GM12891 (cell line): ENCODE results near the gene NRXN3.

Experiments
- DNase-seq: peaks from one replicate; pipeline ENCODE4 v3.0.0; 2011; ENCODE audit warnings: low spot score; ENCODE audit not compliant: insufficient read length
- FAIRE-seq: peaks from 2 replicates; lab custom pipeline; 2011; peaks lifted over from hg19 to GRCh38; lab: Jason Lieb, UNC
- PAX5 ChIP-seq: IDR thresholded peaks from 2 replicates; pipeline ENCODE4 v1.6.1; 2011; ENCODE audit warnings: low read length, moderate library complexity, mild to moderate bottlenecking; ENCODE audit not compliant: insufficient read depth, severe bottlenecking
- POLR2A ChIP-seq: IDR thresholded peaks from 2 replicates; pipeline ENCODE4 v1.6.1; 2011; ENCODE audit warnings: low read depth, low read length, control low read depth
- POLR2AphosphoS5 ChIP-seq: IDR thresholded peaks from 2 replicates; pipeline ENCODE4 v1.6.1; 2011; ENCODE audit warnings: low read depth, low read length, control low read depth
- POU2F2 ChIP-seq: IDR thresholded peaks from 2 replicates; pipeline ENCODE4 v1.6.1; 2011; ENCODE audit warnings: low read depth, mild to moderate bottlenecking, control low read depth, low read length, moderate library complexity
- SPI1 ChIP-seq: IDR thresholded peaks from 2 replicates; pipeline ENCODE4 v1.6.1; 2011; ENCODE audit warnings: low read depth, low read length, control low read depth
- TAF1 ChIP-seq: IDR thresholded peaks from 2 replicates; pipeline ENCODE4 v1.6.1; 2011; ENCODE audit warnings: low read depth, low read length, control low read depth

NRXN3 gene

GRCh38 chr14:78327426-78328221 is 157.5 kb downstream of the NRXN3 start:
- DNase-seq: no peak
- no peak for TF ChIP-seq SPI1
- TF ChIP-seq POLR2AphosphoS5: no peak
- TF ChIP-seq POLR2A: no peak
- no peak for TF ChIP-seq TAF1
- no peak for TF ChIP-seq PAX5
- no peak for TF ChIP-seq POU2F2
- no peak for FAIRE-seq

- no peak for FAIRE-seq
- TF ChIP-seq POU2F2: no peak
- no peak for TF ChIP-seq POLR2A
- TF ChIP-seq PAX5: no peak
- DNase-seq: no peak
Observed at GRCh38 chr14:78329371-78329770, 159.2 kb downstream of the NRXN3 start.

- TF ChIP-seq POLR2A: no peak
- no peak for TF ChIP-seq POU2F2
- TF ChIP-seq SPI1: peak; percentile 47
- FAIRE-seq: no peak
- DNase-seq: no peak
Observed at GRCh38 chr14:78335531-78335930, 165.4 kb downstream of the NRXN3 start.

GRCh38 chr14:78340250-78340649 is 170.1 kb downstream of the NRXN3 start:
- no peak for DNase-seq
- TF ChIP-seq POLR2A (no peak), SPI1 (no peak), POU2F2 (no peak), POLR2AphosphoS5 (no peak), PAX5 (no peak), TAF1 (no peak)
- no peak for FAIRE-seq

- DNase-seq (no peak), FAIRE-seq (no peak)
- TF ChIP-seq POLR2A (no peak), SPI1 (no peak), POLR2AphosphoS5 (no peak), PAX5 (no peak), POU2F2 (no peak)
Observed at GRCh38 chr14:78341827-78342389, 171.7 kb downstream of the NRXN3 start.

- DNase-seq: no peak
- no peak for TF ChIP-seq POLR2AphosphoS5
- TF ChIP-seq POLR2A: no peak
- TF ChIP-seq POU2F2: no peak
- no peak for TF ChIP-seq TAF1
- no peak for TF ChIP-seq PAX5
- TF ChIP-seq SPI1: no peak
- no peak for FAIRE-seq
Observed at GRCh38 chr14:78342879-78343278, 172.7 kb downstream of the NRXN3 start.

GRCh38 chr14:78344290-78344689 is 174.1 kb downstream of the NRXN3 start:
- no peak for TF ChIP-seq POLR2AphosphoS5
- TF ChIP-seq SPI1: no peak
- TF ChIP-seq PAX5: no peak
- TF ChIP-seq POLR2A: no peak
- no peak for TF ChIP-seq POU2F2
- no peak for TF ChIP-seq TAF1
- FAIRE-seq (no peak), DNase-seq (no peak)

- FAIRE-seq (no peak), DNase-seq (no peak)
Observed at GRCh38 chr14:78345131-78345744, 175.1 kb downstream of the NRXN3 start.

GRCh38 chr14:78346747-78347146 is 176.6 kb downstream of the NRXN3 start:
- FAIRE-seq: no peak
- no peak for DNase-seq
- TF ChIP-seq POU2F2: no peak
- no peak for TF ChIP-seq TAF1
- TF ChIP-seq POLR2A: no peak
- no peak for TF ChIP-seq PAX5
- TF ChIP-seq SPI1: no peak
- no peak for TF ChIP-seq POLR2AphosphoS5

More at GRCh38 chr14:78345131-78345744, 175.1 kb downstream of the NRXN3 start:
- TF ChIP-seq TAF1 (no peak), POU2F2 (no peak), PAX5 (no peak), POLR2AphosphoS5 (no peak), POLR2A (no peak), SPI1 (no peak)

GRCh38 chr14:78355109-78355508 is 184.9 kb downstream of the NRXN3 start:
- no peak for FAIRE-seq
- TF ChIP-seq PAX5: no peak
- no peak for DNase-seq
